Stromal cell of bone marrow (primary cell): ENCODE data around the gene BCKDK.
A peak's percentile ranks its signal among the peaks of the same experiment; 100 is the strongest.
"Not testable (repeated sequence)": the region's sequence is repeated elsewhere in the genome, so short reads cannot be mapped to it uniquely, and the experiment has no call there.

Experiments
- DNase-seq: peaks from one replicate; pipeline ENCODE4 v3.0.0-alpha.2; 2012; ENCODE audit warnings: low read depth

The BCKDK gene

DNA sequence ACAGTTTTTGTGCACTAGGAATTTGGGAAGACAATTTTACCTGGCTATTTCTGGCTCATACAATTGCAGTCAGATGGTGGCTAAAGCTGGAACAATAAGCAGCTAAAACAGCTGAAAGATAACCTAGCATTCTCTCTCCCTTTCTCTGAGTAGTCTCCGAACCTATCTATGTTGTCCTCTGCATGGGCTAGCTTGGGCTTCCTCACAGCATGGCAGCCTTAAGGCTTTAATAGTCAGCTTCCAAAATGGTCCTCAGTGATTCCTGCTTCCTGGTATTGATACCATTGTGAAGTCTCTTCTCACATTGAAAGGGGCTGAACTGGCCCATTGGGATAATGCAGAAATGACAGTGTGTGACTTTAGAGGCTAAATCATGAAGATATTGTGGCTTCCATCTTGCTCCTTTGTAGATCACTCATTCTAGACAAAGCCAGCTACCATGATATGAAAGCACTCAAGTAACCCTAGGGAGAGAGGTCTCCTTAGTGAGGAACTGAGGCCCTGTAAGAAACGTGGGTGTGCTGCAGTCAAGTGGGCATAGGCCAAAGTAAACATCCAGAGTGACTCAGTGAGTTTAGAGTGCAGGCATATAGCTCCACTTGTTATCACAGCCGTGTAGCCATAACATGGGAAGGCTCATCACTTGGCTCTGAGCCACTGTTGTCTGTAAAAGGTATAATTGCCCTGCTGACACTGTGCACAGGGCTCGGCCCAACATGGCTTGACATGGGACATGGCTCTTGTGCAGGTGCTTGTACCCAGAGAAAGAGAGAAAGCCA lies 8.1 kb upstream of the BCKDK start:
- no peak for DNase-seq

DNA sequence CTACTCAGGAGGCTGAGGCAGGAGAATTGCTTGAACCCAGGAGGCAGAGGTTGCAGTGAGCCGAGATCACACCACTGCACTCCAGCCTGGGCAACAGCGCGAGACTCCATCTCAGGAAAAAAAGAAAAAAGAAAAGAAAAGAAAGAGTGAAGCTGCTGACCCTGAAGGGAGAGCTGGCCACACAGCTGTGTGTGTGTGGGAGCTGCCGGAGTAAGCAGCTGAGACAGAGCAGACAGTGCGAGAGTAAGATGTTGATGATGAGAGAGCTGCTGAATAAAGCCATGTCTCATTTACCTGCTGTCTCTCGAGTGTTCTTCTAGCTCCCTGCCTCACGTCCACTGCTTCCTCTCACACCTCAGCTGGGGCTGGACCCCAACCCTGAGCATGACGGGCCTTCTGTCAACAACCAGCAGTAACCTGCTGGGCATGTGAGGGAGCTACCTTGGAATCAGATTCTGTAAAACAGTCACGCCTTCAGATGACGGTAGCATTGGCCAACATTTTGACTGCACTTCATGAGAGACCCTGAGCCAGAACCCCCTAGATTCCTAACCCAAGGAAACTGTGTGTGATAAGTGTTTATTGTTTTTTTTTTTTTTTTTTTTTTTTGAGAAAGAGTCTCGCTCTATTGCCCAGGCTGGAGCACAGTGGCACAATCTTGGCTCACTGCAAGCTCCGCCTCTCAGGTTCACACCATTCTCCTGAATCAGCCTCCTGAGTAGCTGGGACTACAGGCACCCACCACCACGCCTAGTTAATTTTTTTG lies 7.1 kb upstream of the BCKDK start:
- DNase-seq: not testable (repeated sequence)

DNA sequence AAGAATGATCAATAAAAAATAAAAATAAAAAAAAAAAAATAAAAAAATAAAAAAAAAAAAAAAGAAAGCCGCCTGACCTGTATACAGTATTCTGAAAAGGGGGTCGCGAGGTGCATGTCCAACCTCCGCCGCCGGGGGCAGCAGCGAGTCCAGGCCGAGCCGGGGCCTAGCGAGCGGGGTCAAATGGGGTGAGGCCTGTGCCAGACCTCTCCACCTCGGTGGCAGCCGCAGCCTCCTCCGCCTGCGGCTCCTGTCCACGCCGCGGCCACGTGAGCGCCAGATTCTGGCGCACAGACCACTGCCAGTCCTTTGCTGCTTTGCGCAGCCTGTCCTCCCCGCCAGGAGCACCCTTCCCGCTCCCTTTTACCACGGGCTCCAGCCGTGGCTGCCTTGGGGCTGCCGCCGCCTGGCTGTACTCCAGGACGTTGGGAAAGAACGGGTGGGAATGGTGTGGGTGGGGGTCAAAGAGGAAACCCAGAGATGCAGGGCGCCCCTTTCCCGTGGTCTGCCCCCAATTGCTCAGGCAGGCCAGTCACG lies 2.4 kb upstream of the BCKDK start:
- DNase-seq: no peak

DNA sequence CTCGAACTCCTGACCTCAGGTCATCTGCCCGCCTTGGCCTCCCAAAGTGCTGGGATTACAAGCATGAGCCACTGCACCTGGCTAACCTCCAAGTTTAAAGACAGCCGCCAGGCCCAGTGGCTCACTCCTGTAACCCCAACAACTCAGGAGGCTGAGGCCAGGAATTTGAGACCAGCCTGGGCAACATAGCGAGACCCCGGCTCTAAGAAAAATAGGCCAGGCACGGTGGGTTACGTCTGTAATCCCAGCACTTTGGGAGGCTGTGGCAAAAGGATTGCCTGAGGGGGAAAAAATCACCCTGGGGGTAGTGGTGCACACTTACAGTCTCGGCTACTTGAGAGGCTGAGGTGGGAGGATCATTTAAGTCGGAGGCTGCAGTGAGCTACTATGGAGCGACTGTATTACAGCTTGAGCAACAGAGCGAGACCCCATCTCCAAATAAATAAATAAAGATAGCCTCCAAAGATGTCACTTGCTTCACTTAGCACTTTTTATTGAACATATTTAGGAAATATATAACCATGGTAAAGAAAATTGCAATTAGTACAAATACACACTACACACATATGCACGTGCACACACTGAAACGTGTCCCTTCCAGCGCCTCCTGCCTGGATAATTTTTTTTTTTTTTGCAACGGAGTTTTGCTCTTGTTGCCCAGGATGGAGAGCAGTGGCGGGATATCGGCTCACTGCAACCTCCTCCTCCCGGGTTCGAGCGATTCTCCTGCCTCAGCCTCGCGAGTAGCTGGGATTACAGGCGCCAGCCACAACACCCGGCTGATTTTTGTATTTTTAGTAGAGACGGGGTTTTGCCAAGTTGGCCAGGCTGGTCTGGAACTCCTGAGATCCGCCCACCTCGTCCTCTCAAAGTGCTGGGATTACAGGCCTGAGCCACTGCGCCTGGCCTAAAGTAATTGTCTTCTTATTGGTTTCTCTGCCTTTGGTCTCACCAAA lies 1.4 kb upstream of the BCKDK start:
- no peak for DNase-seq

DNA sequence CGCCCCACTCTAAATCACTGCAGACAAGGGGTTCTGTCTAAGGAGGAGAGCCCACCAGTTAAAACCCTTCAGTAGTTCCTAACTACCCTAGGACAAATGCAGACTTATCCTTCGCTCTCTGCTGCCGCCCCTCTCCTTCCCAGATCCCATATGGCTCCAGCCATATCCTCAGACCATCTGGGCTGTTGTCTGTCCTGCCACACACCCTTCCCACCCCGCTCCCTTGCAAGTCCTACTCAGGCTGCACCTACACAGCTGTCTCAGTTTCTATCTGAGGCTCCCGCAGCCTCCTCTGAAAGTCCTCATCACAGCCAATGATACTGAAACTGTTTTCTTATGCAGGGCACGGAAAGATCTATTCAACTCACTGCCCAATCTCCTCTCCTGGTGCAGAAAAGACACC lies 720 bp upstream of the BCKDK start:
- DNase-seq: no peak

DNA sequence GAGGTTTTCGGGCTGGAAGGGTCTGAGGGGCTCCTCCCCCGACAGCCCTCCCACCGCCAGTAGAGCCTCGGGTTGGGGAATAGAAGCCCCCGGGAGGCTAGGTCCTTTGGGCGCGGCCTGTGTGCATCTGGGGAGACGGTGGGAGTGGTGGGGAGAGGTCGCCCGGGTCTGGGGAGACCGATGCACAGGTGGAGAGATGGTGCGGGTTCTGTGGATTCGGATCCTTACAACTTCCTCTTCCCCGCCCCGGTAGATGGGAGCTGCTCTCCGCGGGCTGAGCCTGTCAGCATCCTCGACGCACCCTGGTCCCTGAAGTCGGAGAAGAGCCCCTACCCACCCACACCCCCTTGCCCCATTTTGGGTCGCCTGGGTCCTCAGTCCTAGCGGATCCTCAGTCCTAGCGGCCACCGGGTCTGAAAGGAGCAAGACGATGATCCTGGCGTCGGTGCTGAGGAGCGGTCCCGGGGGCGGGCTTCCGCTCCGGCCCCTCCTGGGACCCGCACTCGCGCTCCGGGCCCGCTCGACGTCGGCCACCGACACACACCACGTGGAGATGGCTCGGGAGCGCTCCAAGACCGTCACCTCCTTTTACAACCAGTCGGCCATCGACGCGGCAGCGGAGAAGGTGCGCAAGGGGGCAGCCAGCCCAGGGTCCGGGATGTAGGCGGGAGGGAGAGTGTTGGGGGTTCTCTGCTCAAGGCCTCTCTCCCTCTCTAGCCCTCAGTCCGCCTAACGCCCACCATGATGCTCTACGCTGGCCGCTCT lies 790 bp downstream of the BCKDK start:
- DNase-seq: no peak

DNA sequence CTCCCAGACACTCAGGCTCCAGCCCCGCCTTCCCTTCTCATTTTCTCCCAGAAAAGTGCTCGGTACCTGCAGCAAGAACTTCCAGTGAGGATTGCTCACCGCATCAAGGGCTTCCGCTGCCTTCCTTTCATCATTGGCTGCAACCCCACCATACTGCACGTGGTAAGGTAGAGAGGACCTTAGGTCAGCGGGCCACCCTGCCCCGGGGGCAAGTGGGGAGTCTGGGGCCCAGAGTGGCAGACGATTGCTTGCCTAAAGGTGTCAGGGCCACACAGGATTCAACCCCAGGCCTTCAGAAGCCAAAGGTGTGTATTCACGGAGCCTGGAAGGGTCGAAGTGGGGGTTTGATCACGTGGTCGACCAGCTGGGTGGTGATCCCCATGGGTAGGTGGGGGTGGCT lies 1.4 kb downstream of the BCKDK start:
- no peak for DNase-seq

DNA sequence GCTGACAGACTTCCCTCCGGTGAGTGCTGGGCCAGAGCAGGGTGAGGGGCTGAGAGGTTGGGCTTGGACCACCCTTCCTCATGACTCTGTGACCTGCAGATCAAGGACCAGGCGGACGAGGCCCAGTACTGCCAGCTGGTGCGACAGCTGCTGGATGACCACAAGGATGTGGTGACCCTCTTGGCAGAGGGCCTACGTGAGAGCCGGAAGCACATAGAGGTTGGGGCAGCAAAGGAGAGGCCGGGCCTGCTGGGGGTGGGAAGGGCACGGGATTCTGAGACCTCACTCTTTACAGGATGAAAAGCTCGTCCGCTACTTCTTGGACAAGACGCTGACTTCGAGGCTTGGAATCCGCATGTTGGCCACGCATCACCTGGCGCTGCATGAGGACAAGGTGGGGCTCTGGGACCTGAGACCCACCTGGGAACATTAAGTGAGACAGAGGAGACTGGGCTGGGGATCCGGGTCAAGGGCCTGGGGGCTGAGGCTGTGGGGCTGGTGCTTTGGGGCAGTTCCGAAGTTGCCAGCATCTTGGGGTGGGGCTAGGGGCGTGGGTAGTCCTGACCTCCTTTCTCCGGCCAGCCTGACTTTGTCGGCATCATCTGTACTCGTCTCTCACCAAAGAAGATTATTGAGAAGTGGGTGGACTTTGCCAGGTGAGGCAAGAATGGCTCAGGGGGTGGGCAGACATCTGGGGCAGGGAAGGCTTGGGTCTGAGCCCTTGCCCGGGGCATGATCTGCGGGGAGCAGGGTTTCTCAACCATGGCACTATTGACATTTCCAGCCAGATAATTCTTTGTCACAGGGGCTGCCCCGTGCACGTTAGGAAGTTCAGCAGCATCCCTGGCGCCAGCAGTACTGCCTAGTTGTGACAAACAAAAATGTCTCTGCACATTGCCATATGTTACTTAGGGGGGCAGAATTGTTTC lies 2.2 kb downstream of the BCKDK start:
- DNase-seq: no peak

DNA sequence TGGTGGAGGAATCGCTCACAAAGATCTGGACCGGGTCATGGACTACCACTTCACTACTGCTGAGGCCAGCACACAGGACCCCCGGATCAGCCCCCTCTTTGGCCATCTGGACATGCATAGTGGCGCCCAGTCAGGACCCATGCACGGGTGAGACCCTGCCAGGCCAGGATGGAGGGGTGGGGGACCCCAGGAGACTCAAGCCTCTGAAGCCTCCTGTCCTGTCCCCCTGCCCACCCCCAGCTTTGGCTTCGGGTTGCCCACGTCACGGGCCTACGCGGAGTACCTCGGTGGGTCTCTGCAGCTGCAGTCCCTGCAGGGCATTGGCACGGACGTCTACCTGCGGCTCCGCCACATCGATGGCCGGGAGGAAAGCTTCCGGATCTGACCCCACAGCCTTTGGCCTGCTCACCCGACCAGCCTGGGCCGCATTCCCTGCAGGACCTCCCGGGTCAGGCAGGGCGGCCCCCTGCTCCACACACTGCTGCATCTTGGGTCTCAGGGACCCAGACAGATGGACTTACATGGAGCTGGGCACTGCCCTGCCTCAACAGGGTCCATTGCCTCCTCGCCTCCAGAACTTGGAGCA lies 3.8 kb downstream of the BCKDK start:
- no peak for DNase-seq

DNA sequence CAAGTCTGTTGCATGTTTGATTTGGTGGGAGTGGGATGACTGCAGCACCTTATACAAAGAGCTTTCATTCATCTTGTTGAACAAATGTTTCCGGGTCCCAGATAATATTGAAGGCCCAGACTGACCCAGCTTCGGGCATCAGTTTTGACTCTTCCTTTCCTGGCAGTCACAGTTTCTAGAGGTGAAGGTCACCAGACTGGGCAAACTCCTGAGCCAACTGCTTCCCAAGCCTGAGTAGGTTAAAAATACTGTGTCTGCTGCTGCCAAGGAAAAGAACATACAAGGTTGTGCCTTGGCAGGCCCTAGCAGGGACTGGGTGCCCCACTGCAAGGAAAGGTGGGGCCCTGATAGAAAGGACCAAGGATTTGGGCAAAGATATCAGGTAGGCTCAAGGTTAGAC lies 4.5 kb downstream of the BCKDK start:
- no peak for DNase-seq

DNA sequence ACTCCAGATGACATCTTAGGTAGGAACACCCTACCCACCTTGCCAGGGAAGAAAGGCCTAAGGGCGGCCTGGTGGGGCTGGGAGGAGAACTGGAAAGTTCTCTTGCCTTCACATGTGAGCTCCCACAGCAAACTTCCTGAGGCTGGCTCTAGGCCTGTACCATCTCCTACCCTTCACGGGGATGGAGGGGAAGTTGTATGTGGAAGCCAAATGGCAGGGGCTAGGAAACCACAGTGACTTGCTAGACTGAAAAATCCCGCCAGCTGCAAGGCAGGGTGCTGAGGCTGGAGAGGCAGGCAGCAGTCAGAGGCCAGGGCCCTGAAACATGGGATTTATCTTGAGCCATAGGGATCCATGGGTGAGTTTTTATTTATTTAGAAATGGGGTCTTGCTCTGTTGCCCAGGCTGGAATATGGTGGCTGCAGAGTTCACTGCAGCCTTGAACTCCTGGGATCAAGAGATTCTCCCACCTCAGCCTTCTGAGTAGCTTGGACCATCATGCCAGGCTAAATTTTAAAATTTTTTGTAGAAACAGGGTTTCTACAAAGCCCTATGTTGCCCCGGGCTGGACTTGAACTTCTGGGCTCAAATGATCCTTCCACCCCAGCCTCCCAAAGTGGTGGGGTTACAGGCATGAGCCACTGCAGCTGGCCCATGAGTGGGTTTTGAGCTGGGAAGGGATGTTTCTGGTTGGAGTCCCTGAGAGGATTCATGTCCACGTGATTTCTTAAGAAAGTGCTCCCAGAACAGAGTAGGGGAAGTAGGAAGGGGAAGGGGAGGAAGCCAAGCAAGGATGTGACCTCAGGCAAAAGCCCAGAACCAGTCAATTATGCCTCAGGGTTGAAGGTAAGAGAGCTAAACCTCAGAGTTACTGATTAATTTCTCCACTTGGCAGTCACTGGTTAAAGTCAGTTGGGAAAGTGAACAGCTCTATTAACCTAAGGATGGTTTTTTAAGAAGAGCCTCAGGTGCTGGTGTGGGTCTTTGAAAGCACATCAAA lies 5.2 kb downstream of the BCKDK start:
- no peak for DNase-seq

DNA sequence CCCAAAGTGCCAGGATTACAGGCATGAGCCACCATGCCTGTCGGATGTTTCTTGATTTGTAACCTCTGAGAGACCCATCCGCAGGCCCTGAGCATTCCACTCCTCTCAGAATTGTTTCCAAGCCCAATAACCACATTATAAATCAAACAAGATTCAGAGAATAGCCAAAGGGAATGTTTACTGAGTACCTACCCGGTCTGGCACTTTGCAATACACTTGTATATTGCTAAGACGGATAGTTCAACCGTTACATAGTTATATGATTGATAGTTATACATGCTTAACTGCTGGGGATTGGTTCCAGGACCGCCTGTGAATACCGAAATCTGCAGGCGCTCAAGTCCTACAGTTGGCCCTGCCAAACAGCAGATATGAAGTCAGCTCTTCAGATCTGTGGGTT lies 6.3 kb downstream of the BCKDK start:
- no peak for DNase-seq

DNA sequence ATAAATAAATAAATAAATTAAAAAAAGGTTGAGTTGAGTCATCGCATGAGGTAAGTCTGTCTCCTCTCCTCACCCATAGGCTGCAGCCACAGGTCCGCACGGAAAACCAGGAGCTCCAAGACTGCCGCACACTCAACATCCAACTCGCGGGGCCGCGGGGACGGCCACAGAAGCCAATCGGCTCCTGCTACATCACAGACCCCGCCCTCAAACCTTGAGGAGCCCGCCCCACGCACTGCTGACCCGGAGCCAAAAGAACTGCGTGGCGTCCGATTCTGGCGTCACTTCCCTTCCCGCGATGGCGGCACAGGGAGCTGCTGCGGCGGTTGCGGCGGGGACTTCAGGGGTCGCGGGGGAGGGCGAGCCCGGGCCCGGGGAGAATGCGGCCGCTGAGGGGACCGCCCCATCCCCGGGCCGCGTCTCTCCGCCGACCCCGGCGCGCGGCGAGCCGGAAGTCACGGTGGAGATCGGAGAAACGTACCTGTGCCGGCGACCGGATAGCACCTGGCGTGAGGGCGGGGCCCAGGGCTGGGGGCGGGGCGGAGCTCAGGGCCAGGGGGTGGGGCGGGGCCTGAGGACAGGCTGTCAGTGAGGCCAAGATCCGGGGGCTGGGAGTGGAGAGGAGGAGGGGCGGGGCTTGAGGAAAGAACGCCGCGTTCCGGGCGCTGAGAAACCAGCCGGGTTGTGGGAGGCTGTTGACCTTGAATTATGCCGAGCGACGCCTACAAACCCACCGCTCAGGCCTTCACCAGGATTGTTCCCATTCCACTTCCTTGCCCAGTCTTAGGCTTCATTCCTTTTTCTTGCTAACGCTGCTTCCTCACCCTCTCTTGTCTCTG lies 9.4 kb downstream of the BCKDK start, which contains the start of gene KAT8:
Gene KAT8 (plus strand): TSS at position 281 of the 839 bp plus-strand sequence. CDS start 18 bp downstream, at position 299.
- DNase-seq: peak; percentile 96

DNA sequence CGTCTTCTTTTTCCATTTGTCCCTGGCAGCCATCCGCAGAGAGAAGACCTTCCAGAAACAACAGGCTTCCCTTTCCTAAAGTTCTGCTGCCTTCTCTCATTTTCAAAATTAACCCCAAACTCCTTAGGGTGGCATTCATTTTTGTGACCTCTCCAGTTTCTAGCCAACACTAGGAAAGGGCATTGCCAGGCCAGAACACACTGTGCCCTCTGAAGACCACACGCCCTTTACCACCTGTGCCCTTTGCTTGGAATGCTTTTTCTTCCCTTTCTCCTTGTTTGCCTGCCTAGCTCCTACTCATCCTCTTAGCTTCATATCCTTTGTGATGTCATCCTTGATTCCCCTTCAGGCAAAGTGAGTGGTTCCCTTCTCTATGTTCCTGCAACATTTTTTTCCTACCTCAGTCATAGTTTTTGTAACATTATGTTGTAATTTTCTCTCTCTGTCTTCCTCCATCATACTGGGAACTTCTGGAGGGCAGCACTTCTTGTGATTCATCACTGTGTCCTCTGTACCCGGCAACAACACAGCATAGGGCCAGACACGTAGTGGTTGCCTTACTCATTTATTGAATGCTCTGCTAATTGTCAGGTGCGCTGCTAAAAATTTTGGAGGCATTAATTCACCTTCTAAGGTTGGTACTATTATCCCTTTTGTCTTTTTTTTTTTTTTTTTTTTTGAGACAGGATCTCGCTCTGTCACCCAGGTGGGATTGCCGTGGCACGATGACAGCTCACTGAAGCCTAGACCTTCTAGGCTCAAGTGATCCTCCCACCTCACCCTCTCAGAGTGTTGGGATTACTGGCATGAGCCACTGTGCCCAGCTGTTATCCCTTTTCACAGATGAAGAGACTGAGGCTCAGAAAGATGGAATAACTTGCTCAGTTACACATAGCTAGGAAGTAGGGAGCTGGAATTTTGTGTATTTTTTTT lies 10.3 kb downstream of the BCKDK start:
- DNase-seq: peak; percentile 24

DNA sequence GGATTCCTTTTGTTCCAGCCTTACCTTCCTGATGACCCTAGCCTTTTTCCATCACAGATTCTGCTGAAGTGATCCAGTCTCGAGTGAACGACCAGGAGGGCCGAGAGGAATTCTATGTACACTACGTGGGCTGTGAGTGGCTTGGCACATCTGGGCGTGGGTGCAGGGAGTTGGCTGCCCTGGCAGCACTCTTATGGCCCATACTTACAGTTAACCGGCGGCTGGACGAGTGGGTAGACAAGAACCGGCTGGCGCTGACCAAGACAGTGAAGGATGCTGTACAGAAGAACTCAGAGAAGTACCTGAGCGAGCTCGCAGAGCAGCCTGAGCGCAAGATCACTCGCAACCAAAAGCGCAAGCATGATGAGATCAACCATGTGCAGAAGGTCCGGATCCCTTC lies 11.9 kb downstream of the BCKDK start:
- DNase-seq: no peak

DNA sequence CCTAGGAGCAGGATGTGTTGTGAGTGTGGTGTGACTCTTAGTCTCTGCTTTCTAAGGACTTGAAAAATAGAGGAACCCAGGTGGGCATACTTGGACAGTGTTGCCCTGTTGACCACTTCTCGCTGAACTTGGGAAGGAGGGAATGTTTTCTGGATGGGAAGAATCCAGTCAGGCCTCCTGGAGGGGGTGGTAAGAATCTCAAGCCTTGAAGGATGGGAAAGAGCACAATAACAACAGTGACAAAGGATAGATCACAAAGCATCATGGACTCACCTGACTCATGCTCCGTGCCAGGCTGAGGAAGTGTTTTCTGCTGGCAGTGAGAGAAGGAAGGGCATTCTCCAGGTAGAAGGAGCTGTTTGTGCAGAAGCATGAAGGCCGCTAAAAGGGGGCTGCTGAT lies 17.7 kb downstream of the BCKDK start:
- DNase-seq: no peak
